Eye (tissue), 1 donor: ENCODE measurements around the gene DERL3.

Experiments used
- DNase-seq: peaks from one replicate; pipeline ENCODE4 v3.0.0-alpha.2; 2015

DERL3 gene

GRCh38 chr22:23847310-23847920, 8.6 kb upstream of the DERL3 start:
- no peak for DNase-seq

GRCh38 chr22:23846081-23846469, 7.3 kb upstream of the DERL3 start:
- no peak for DNase-seq

DNA sequence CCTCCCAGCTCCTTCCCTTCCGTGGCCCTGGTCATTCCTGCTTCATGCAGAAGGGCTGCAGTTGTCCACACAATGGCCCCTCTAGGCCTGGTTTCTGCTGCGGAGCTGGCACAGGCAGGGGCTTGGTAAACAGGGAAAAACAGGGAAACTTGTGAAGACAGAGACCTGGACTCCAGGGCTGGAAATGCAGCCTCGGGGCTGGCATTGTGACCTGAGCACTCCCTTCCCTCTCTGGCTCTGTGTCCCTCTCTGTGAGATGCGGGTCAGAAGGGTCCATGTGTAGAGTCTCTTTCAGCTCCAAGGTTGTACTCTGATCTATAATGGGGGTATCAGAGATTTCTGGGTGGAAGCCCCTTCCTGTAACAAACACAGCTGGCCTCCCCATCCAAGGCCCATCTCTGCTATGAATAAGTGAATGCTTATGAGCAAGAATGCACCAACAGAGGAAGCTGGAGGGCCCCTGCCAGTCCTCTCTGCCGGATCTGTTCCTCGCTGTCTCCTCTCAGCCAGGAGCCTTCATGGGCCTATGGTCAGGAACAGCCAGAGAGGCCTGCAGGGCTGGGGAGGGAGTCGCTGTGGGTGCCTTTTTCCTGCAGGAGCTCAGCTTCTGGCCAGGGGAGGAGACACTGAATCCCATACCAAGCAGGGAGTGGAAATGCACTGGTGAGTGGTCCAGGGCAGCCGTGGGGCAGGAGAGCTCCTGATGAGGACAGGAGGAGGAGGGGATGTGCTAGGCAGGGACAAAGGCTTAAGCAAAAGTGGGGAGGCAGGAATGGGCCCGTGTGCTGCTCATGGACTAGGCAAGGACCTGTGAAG, 6.7 kb upstream of the DERL3 start:
- no peak for DNase-seq

- no peak for DNase-seq
Observed at GRCh38 chr22:23844739-23845202, 6.0 kb upstream of the DERL3 start.

DNA sequence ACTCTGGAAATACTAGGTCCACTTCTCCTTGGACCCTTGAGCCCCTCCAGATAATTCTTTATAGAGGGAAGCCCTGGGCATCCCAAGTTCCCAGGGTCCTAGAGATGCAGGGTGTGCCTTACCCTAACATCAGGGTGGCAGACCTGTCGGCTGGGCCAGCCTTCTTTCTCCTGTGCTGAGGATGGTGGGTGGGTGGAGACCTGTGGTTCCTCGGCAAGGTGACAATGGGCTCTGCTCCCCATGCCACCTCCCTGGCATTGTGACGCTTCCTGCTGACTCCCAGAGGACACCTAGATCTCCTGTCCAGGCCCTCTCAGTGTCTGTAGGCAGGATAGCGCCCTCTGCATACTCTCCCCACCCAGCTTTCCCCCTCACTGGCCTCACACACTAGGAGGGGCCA, 3.8 kb upstream of the DERL3 start:
- no peak for DNase-seq

GRCh38 chr22:23841736-23842445, 3.1 kb upstream of the DERL3 start:
- peak; percentile 71 for DNase-seq

DNA sequence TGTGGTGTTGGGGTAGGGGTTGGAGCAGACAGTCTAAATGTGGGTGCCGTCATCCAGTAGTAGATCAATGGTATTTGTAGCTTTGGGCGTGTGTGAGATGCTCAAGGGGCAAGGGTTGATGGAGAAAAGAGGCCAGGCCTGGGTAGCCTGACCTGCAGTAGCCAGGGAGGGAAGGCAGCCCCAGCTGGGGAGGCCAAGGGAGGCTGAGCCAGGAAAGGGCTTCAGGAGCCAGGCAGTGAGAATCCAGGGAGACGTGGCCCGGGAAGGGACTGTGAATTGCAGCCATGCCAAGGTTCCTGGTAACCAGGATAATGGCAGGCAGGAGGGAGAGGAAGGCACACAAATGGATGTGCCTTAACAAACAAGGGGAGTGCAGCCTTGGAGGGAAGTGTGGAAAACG, 2.5 kb upstream of the DERL3 start:
- DNase-seq = no peak

DNA sequence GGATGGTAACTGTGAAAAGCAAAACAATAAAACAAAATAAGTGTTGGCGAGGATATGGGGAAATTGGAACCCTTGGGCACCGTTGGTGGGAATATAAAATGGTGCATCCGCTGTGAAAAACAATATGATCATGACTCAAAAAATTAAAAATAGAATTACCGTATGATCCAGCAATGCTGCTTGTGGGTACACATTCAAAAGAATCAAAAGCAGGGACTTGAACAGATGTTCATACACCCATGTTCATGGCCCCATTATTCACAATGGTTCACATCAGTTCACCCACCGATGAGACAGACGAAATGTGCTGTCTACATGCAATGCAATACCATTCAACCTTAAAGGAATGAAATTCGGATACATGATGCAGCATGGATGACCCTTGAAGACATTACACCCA, 1.2 kb upstream of the DERL3 start:
- DNase-seq = no peak

GRCh38 chr22:23837911-23838680, 710 bp downstream of the DERL3 start:
- peak; percentile 39 for DNase-seq

- DNase-seq = no peak
Observed at GRCh38 chr22:23837496-23837859, 1.3 kb downstream of the DERL3 start.

- DNase-seq = no peak
Observed at GRCh38 chr22:23836692-23837495, 1.9 kb downstream of the DERL3 start.

DNA sequence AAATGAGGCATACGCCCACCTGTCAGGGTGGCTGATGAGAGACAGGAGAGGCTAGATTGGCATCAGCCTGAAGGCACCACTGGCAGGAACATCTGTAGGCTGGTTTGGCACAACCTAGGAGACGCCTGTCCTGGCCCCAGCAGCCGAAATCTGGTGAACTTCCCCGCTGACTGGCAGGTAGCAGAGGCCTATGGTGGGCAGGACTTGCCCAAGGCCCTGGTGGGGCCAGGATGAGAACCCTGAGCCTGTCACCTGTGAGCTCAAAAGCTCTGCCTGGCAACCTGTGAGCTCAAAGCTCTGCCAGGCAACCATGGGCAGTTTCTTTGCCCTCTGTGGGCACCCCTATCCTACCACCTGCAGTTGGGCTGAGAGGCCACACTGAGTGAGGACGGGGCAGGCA, 2.5 kb downstream of the DERL3 start:
- DNase-seq = no peak

- DNase-seq = no peak
Observed at GRCh38 chr22:23835484-23836144, 3.2 kb downstream of the DERL3 start.

- no peak for DNase-seq
Observed at GRCh38 chr22:23834793-23835483, 3.9 kb downstream of the DERL3 start.

DNA sequence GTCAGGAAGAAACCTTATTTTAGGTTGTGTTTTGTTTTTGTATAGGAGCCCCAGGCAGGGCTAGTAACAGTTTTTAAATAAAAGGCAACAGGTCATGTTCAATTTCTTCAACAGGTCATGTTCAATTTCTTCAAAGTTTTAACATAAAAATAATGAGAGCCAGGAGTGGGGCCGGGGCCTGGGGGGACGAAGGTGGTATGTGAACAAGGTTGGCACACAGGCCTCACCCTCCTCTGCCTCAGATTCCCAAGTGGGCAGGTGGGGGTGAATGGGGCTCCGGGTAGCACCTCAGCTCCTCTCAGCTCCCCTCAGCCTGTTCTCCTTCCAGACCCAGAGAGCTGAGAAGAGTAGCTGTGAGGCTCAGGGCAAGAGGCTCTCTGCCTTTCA, 4.4 kb downstream of the DERL3 start:
- DNase-seq = no peak

DNA sequence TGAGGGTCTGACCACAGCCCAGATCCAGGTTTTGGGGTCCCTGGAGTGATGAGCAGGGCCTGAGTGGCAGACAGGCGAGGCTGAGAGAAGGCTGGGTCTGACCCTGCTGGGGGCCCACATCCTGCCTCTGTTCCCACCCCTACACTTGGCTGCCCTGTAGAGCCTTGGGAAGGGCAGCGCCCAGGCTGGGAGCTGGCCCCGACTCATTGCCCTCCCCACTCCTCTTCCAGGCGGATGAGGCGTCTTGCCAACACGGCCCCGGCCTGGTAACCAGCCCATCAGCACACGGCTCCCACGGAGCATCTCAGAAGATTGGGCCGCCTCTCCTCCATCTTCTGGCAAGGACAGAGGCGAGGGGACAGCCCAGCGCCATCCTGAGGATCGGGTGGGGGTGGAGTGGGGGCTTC, 4.9 kb downstream of the DERL3 start:
- no peak for DNase-seq

GRCh38 chr22:23833017-23833751, 5.6 kb downstream of the DERL3 start:
- no peak for DNase-seq

- no peak for DNase-seq
Observed at GRCh38 chr22:23832226-23833016, 6.4 kb downstream of the DERL3 start.

- DNase-seq = no peak
Observed at GRCh38 chr22:23831781-23832180, 7.0 kb downstream of the DERL3 start.

DNA sequence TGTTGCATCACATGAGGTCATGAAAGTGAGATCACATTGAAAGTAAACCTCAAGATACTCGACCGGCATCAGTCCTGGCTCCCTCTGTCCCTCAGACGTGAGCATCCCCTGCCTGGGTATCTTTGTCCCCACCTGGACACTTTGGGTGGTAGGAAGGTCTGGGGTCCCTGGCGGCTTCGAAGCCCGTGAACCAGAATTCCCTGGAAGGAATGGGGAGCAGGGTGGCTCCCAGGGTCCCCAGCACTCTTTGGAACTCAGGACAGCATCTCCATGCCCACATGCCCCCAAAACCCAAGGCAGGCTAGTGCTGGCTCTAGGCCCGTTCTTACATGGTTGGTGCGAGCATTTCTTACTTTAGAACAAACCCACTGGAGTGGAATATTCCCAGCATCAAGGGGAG, 7.5 kb downstream of the DERL3 start:
- no peak for DNase-seq
